ENCODE results near the gene EYA3. TPM values are rescaled to one million over a fixed set of nuclear protein-coding genes. Genes with fewer than 3 reads are reported as not detected.

The EYA3 gene
- total and polyA plus RNA-seq, 2 donors (not counting 3 experiments of a cell fraction or from before 2014, with no cell fraction given), result 12.7 to 33.0 TPM

GRCh38 chr1:28074892-28075511, 13.4 kb downstream of the EYA3 start:
- TF ChIP-seq EZH2 (IDR thresholded peaks at IDR 0.05; ENCODE audit: borderline replicate concordance, low read depth, low read length, severe bottlenecking) (no peak), FOS (IDR thresholded peaks at IDR 0.05; ENCODE audit: borderline replicate concordance, insufficient read depth, low read length) (no peak)
- no TSS peak for BruUV-seq (replicated peaks)
- CTCF ChIA-PET, result interaction anchor here (0.8 to 1.1 kb wide), 2 partner anchors 12 to 80 kb away, joined by 3 read pairs; no protein-coding TSS in a partner anchor
- no peak for DNase-seq (ENCODE audit: low read depth, low spot score)
- Histone ChIP-seq H3K27me3 (ENCODE audit: control insufficient read depth in 2 of 2, insufficient read depth in 2 of 2, low read length in 2 of 2) (no peaks in the 10 kb centered on the region), H3K4me1 (ENCODE audit: control insufficient read depth, extremely low read depth, insufficient read depth, low read length) (peaks cover 6% of the 10 kb centered on the region), H4K20me1 (replicated peaks; ENCODE audit: control insufficient read depth, extremely low read depth, insufficient read depth, low read length) (peaks cover 2% of the 10 kb centered on the region), H3K9me1 (replicated peaks; ENCODE audit: control insufficient read depth, extremely low read depth, insufficient read depth, low read length) (no peaks in the 10 kb centered on the region), H3K4me3 (replicated peaks in 1 of 3; ENCODE audit: insufficient read depth in 1 of 3, low read depth in 1 of 3, low read length in 3 of 3) (no peak overlapping the region), H3K9me3 (replicated peaks; ENCODE audit: control insufficient read depth, insufficient read depth, low read length) (no peaks in the 10 kb centered on the region), H2AFZ (ENCODE audit: low read depth, low read length) (no peak overlapping the region), H3K36me3 (ENCODE audit: control insufficient read depth in 2 of 2, extremely low read depth in 1 of 2, insufficient read depth in 2 of 2, low read length in 2 of 2) (no peaks in the 10 kb centered on the region), H3K79me2 (ENCODE audit: control insufficient read depth, insufficient read depth, low read length) (peaks cover 74% of the 10 kb centered on the region), H3K27ac (ENCODE audit: insufficient read depth, low read depth, low read length) (no peak overlapping the region), H3K4me2 (ENCODE audit: insufficient read depth, low read length) (no peak overlapping the region), H3K9ac (replicated peaks; ENCODE audit: extremely low read depth, insufficient read depth, low read length) (no peak overlapping the region)
- no peak for FAIRE-seq
- POLR2A ChIA-PET, result interaction anchor here (0.9 to 1.0 kb wide), 2 partner anchors 8 to 30 kb away, joined by 3 read pairs; no protein-coding TSS in a partner anchor
- dilution Hi-C loops (cut with MboI; ENCODE audit: extremely low pct_ligation_motif_present, low sequenced_read_pairs) (no loop called here), intact Hi-C loops (cut with micrococcal nuclease) (no loop called here)

GRCh38 chr1:28073867-28074266, 14.5 kb downstream of the EYA3 start:
- Histone ChIP-seq H3K9me3 (replicated peaks; ENCODE audit: control insufficient read depth, insufficient read depth, low read length) (no peaks in the 10 kb centered on the region), H3K4me1 (ENCODE audit: control insufficient read depth, extremely low read depth, insufficient read depth, low read length) (peaks cover 2% of the 10 kb centered on the region), H3K79me2 (ENCODE audit: control insufficient read depth, insufficient read depth, low read length) (peaks cover 76% of the 10 kb centered on the region), H3K27ac (ENCODE audit: insufficient read depth, low read depth, low read length) (no peak overlapping the region), H3K36me3 (ENCODE audit: control insufficient read depth in 2 of 2, extremely low read depth in 1 of 2, insufficient read depth in 2 of 2, low read length in 2 of 2) (no peaks in the 10 kb centered on the region), H2AFZ (ENCODE audit: low read depth, low read length) (no peak overlapping the region), H3K9me1 (replicated peaks; ENCODE audit: control insufficient read depth, extremely low read depth, insufficient read depth, low read length) (no peaks in the 10 kb centered on the region), H3K4me2 (ENCODE audit: insufficient read depth, low read length) (no peak overlapping the region), H3K27me3 (ENCODE audit: control insufficient read depth in 2 of 2, insufficient read depth in 2 of 2, low read length in 2 of 2) (no peaks in the 10 kb centered on the region), H3K4me3 (replicated peaks in 1 of 3; ENCODE audit: insufficient read depth in 1 of 3, low read depth in 1 of 3, low read length in 3 of 3) (no peak overlapping the region), H4K20me1 (replicated peaks; ENCODE audit: control insufficient read depth, extremely low read depth, insufficient read depth, low read length) (peaks cover 2% of the 10 kb centered on the region), H3K9ac (replicated peaks; ENCODE audit: extremely low read depth, insufficient read depth, low read length) (no peak overlapping the region)
- FAIRE-seq (no peak), DNase-seq (ENCODE audit: low read depth, low spot score) (no peak)
- POLR2A ChIA-PET, result no interaction called here
- no peak for TF ChIP-seq MAX (IDR thresholded peaks at IDR 0.05; ENCODE audit: insufficient read depth, insufficient read length)
- TF ChIP-seq CTCF (IDR thresholded peaks at IDR 0.05; ENCODE audit: extremely low read depth in 1 of 2, insufficient read depth in 1 of 2, low read depth in 1 of 2, low read length in 2 of 2), result no peak
- no peak for TF ChIP-seq FOS (IDR thresholded peaks at IDR 0.05; ENCODE audit: borderline replicate concordance, insufficient read depth, low read length)
- no peak for TF ChIP-seq JUN (IDR thresholded peaks at IDR 0.05; ENCODE audit: borderline replicate concordance, insufficient read depth, insufficient read length, low read depth)
- TF ChIP-seq POLR2AphosphoS5 (IDR thresholded peaks at IDR 0.05; ENCODE audit: insufficient read depth, low read depth, low read length), result no peak
- no peak for TF ChIP-seq EZH2 (IDR thresholded peaks at IDR 0.05; ENCODE audit: borderline replicate concordance, low read depth, low read length, severe bottlenecking)
- no peak for TF ChIP-seq MYC (IDR thresholded peaks at IDR 0.05; ENCODE audit: low read depth, low read length)
- TF ChIP-seq POLR2A (IDR thresholded peaks at IDR 0.05; ENCODE audit: low read depth, low read length), result no peak
- TF ChIP-seq GATA2 (IDR thresholded peaks at IDR 0.05; ENCODE audit: insufficient read depth, insufficient read length, low read depth, low read length), result no peak
- intact Hi-C loops (cut with micrococcal nuclease) (no loop called here), dilution Hi-C loops (cut with MboI; ENCODE audit: extremely low pct_ligation_motif_present, low sequenced_read_pairs) (no loop called here)
- CTCF ChIA-PET, result no interaction called here
- BruUV-seq (replicated peaks), result no TSS peak

Data from endothelial cell of umbilical vein (primary cell).